Mesodermal cell (in vitro differentiated cells): Measurements from ENCODE around the gene CCDC154.

ENCODE experiments used
- H3K27ac ChIP-seq: 2 replicates; pipeline ENCODE4 v1.7.0; 2013; ENCODE audit warnings: mild to moderate bottlenecking, low read depth, low read length, moderate library complexity; ENCODE audit not compliant: severe bottlenecking
- H3K36me3 ChIP-seq: 2 replicates; pipeline ENCODE4 v1.7.1; 2013; ENCODE audit warnings: mild to moderate bottlenecking, low read length, moderate library complexity; ENCODE audit not compliant: control insufficient read depth, insufficient read depth
- H3K4me1 ChIP-seq: one replicate; pipeline ENCODE4 v1.7.1; 2013; ENCODE audit warnings: mild to moderate bottlenecking, low read length; ENCODE audit not compliant: insufficient read depth, control insufficient read depth, poor library complexity, severe bottlenecking
- H3K4me3 ChIP-seq: 2 replicates; pipeline ENCODE4 v1.7.0; 2013; ENCODE audit warnings: low read length, control low read depth, mild to moderate bottlenecking; ENCODE audit not compliant: insufficient read depth, poor library complexity, severe bottlenecking; ENCODE audit errors: extremely low read depth
- H3K9me3 ChIP-seq: 2 replicates; pipeline ENCODE4 v1.7.1; 2013; ENCODE audit warnings: mild to moderate bottlenecking, low read length, moderate library complexity; ENCODE audit not compliant: control insufficient read depth
- WGBS, 2 experiments: methylation state at CpG; one replicate each; pipeline ENCODE4 v1.1.5; 2013; ENCODE audit warnings: missing lambda C conversion rate in 2 of 2; ENCODE audit not compliant: insufficient coverage in 2 of 2; 5-methylcytosine and 5-hydroxymethylcytosine counted together

The CCDC154 gene

GRCh38 chr16:1461146-1461545, 16.8 kb upstream of the CCDC154 start:
- H3K27ac ChIP-seq, result peak overlapping the region; percentile 10
- H3K9me3 ChIP-seq, result no peaks in the 10 kb centered on the region
- peaks cover 46% of the 10 kb centered on the region for H3K36me3 ChIP-seq
- H3K4me3 ChIP-seq, result no peak overlapping the region
- no peaks in the 10 kb centered on the region for H3K4me1 ChIP-seq
- 91 to 95% methylated on average over 23 to 24 of the region's 24 CpGs for WGBS, 2 experiments

- Histone ChIP-seq H3K36me3 (peaks cover 48% of the 10 kb centered on the region), H3K4me1 (no peaks in the 10 kb centered on the region), H3K27ac (no peak overlapping the region), H3K9me3 (no peaks in the 10 kb centered on the region), H3K4me3 (no peak overlapping the region)
- WGBS, 2 experiments, result 95% methylated on average over 23 to 30 of the region's 30 CpGs
These were observed 16.3 kb upstream of the CCDC154 start for GRCh38 chr16:1460602-1461138.

- H3K4me1 ChIP-seq, result no peaks in the 10 kb centered on the region
- 98 to 100% methylated on average over 3 to 5 of the region's 10 CpGs for WGBS, 2 experiments
- no peak overlapping the region for H3K4me3 ChIP-seq
- H3K27ac ChIP-seq, result no peak overlapping the region
- no peaks in the 10 kb centered on the region for H3K9me3 ChIP-seq
- peaks cover 55% of the 10 kb centered on the region for H3K36me3 ChIP-seq
These were observed 15.6 kb upstream of the CCDC154 start for GRCh38 chr16:1459967-1460366.

- no peaks in the 10 kb centered on the region for H3K4me1 ChIP-seq
- H3K9me3 ChIP-seq, result no peaks in the 10 kb centered on the region
- peaks cover 59% of the 10 kb centered on the region for H3K36me3 ChIP-seq
- no peak overlapping the region for H3K27ac ChIP-seq
- no peak overlapping the region for H3K4me3 ChIP-seq
- 92 to 94% methylated on average over 11 to 14 of the region's 14 CpGs for WGBS, 2 experiments
These were observed 14.6 kb upstream of the CCDC154 start for GRCh38 chr16:1458977-1459341.

GRCh38 chr16:1458336-1458976, 14.1 kb upstream of the CCDC154 start:
- peaks cover 61% of the 10 kb centered on the region for H3K36me3 ChIP-seq
- H3K4me3 ChIP-seq, result no peak overlapping the region
- H3K27ac ChIP-seq, result no peak overlapping the region
- no peaks in the 10 kb centered on the region for H3K9me3 ChIP-seq
- 96 to 97% methylated on average over 25 of the region's 26 CpGs for WGBS, 2 experiments
- H3K4me1 ChIP-seq, result no peaks in the 10 kb centered on the region

- 95 to 97% methylated on average over 24 to 33 of the region's 42 CpGs for WGBS, 2 experiments
- no peak overlapping the region for H3K4me3 ChIP-seq
- no peak overlapping the region for H3K27ac ChIP-seq
- no peaks in the 10 kb centered on the region for H3K4me1 ChIP-seq
- peaks cover 63% of the 10 kb centered on the region for H3K36me3 ChIP-seq
- no peaks in the 10 kb centered on the region for H3K9me3 ChIP-seq
These were observed 13.3 kb upstream of the CCDC154 start for GRCh38 chr16:1457489-1458245.

GRCh38 chr16:1456951-1457350, 12.6 kb upstream of the CCDC154 start:
- Histone ChIP-seq H3K4me3 (no peak overlapping the region), H3K36me3 (peaks cover 69% of the 10 kb centered on the region), H3K4me1 (no peaks in the 10 kb centered on the region), H3K27ac (no peak overlapping the region), H3K9me3 (no peaks in the 10 kb centered on the region)
- 96 to 97% methylated on average over 15 to 16 of the region's 16 CpGs for WGBS, 2 experiments

- Histone ChIP-seq H3K9me3 (no peaks in the 10 kb centered on the region), H3K4me3 (no peak overlapping the region), H3K27ac (no peak overlapping the region), H3K36me3 (peaks cover 69% of the 10 kb centered on the region), H3K4me1 (no peaks in the 10 kb centered on the region)
- WGBS, 2 experiments, result 91 to 94% methylated on average over 35 to 40 of the region's 41 CpGs
These were observed 11.1 kb upstream of the CCDC154 start for GRCh38 chr16:1455190-1456171.

- WGBS, 2 experiments, result 90 to 95% methylated on average over 14 to 17 of the region's 17 CpGs
- H3K36me3 ChIP-seq, result peaks cover 63% of the 10 kb centered on the region
- H3K4me1 ChIP-seq, result no peaks in the 10 kb centered on the region
- H3K4me3 ChIP-seq, result no peak overlapping the region
- no peaks in the 10 kb centered on the region for H3K9me3 ChIP-seq
- H3K27ac ChIP-seq, result no peak overlapping the region
These were observed 10.2 kb upstream of the CCDC154 start for GRCh38 chr16:1454561-1454960.

GRCh38 chr16:1453316-1453715, 9.0 kb upstream of the CCDC154 start:
- Histone ChIP-seq H3K9me3 (no peaks in the 10 kb centered on the region), H3K36me3 (peaks cover 63% of the 10 kb centered on the region), H3K27ac (no peak overlapping the region), H3K4me1 (no peaks in the 10 kb centered on the region), H3K4me3 (no peak overlapping the region)
- WGBS, 2 experiments, result 93 to 97% methylated on average over 13 to 19 of the region's 19 CpGs
